GM19238 (cell line): Measurements from ENCODE around the gene TPM3.
A peak's percentile ranks its signal among the peaks of the same experiment; 100 is the strongest.
"Not testable (repeated sequence)": the region's sequence is repeated elsewhere in the genome, so short reads cannot be mapped to it uniquely, and the experiment has no call there.

Source experiments
- DNase-seq: peaks from one replicate; pipeline ENCODE4 v3.0.0; 2011; ENCODE audit warnings: low spot score; ENCODE audit not compliant: insufficient read length

TPM3 gene

GRCh38 chr1:154170547-154171222 is 21.2 kb downstream of the TPM3 start:
- no peak for DNase-seq

- DNase-seq, result no peak
Observed at GRCh38 chr1:154167461-154167860, 24.4 kb downstream of the TPM3 start.

- DNase-seq, result no peak
Observed at GRCh38 chr1:154166207-154166606, 25.7 kb downstream of the TPM3 start.

GRCh38 chr1:154159554-154159953 is 32.3 kb downstream of the TPM3 start:
- no peak for DNase-seq

DNA sequence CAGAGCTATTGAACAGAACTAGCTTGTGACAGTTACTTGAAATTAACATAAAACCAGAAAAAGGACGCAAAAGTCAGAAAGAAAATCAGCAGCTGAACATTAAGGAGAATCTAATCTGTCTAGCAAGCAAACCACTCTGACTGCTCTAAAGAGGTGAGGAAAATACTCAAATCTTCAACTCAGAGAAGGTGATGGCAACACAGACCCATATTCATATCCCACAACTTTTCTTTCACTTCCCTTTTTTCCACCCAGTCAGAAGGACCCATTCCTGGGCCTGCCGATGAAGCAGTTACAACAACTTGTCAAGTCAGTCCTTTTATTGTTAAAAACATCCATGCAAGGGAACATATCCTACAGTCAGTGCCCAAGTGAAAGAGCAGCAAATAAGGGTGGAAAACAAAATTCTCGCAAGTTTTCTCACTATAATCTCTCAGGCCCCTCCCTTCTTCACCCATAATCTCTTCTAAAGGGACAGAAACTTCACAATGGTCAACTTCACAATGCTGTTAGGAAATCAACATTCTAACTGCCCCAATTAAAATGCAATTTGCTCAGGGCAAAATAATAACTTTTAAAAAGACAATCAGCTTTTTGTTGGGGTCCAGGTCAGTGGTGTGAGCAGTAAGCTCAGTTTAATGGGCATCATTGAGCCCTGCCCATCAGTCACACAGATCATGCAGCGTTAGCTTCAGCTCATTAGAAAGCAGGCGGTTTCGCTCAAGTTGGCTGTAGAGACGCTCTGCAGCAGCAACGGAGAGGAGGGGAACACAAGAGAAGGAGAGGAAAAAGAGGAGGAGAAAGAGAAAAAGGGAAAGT is 33.4 kb downstream of the TPM3 start:
- DNase-seq, result no peak

- DNase-seq, result peak; percentile 44
Observed at GRCh38 chr1:154157520-154158306, 34.2 kb downstream of the TPM3 start.

DNA sequence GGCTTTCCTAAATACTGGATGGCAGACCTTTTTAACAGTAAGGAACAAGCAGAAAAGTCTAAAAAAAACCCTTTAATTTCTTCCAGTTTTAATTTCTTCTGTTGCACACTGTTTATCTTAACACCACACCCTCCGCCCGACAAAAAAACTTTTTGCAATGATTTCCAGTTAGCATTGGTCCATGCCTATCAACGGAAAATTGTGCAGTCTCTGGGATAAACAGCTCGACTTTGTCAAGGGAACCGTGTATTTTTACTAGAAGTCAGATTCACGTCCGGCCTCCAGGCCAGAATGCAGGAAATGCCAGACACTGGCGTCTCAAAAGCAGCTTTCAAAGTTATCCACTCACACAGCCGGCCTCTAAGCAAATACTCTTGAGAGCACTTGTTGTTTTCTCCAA is 36.6 kb downstream of the TPM3 start:
- no peak for DNase-seq

DNA sequence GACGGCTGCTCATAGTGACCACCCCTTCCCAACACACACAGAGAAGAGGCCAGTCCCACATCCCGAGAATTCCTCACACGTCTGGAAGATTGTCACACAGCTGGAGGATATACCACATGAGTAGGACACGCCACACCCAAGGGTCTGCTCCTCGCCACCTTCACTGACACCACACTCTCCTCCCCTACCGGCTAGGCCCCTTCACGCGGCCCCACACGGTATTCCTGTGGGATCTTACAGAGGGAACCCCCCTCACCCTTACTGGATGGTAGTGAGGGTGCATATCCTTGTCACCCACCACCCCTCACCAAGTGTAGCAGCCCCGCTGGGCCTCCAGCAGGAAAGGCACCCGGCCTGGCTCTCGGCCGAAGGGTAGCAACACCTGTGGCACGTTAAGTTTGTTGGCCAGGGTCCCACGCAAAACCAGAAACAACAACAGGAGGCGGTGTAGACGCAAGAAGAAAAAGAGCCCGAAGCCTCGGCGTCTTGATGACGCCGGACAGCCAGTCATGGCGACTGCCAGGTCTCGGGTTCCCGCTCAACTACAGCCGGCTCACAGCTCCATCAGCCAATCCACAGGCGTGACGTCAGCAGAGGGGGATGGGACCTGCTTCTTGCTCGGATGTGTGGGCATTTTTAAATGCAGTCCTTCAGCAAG is 37.2 kb downstream of the TPM3 start, which contains the start of gene NUP210L:
TSS of gene NUP210L (minus strand) at position 540 of the 658 bp plus-strand sequence.
- no peak for DNase-seq

GRCh38 chr1:154154053-154154452 is 37.8 kb downstream of the TPM3 start:
- no peak for DNase-seq

DNA sequence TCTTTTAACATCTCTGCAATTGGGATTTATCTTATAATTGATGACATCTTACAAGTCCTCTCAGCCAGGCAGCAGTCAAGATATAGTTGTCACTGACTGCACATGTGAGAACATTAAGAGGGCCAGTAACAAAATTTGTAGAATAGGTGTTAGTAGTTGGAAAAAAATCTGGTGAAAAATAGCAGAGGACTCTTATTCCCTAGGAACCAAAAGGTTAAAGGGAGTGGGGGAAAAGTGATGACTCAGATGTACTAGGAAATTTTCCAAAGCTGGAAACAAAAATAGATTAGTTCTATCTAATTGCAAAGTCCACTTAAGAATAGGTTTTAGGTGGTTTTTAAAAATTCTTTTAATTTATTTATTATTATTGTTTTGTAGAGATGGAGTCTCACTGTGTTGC is 40.6 kb downstream of the TPM3 start:
- no peak for DNase-seq

DNA sequence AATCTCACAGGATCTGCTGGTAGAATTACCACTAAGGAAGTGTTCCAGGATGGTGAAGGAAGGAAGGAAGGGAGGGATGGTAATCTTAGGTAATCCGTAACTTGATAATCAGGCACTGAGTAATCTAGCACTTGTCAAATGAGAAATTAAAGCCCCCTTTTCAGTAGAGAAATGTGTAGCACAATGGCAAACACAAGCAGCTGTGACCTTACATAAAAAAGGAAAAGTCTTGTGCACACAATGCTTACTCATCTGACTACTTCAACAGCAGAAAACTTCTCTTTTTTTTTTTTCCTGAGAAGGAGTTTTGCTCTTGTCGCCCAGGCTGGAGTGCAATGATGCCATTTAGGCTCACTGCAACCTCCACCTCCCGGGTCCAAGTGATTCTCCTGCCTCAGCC is 43.1 kb downstream of the TPM3 start:
- no peak for DNase-seq

DNA sequence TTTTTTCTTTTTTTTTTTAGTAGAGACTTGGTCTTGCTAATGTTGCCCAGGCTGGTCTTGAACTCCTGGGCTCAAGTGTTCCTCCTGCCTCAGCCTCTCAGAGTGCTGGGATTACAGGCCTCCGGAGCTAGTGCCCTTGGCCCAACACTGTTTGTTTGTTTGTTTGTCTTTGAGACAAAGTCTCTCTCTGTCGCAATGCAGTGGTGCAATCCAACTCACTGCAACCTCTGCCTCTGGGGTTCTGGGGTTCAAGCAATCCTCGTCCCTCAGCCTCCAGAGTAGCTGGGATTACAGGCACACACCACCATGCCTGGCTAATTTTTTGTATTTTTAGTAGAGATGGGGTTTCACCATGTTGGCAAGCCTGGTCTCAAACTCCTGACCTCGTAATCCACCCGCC is 44.4 kb downstream of the TPM3 start:
- not testable (repeated sequence) for DNase-seq

DNA sequence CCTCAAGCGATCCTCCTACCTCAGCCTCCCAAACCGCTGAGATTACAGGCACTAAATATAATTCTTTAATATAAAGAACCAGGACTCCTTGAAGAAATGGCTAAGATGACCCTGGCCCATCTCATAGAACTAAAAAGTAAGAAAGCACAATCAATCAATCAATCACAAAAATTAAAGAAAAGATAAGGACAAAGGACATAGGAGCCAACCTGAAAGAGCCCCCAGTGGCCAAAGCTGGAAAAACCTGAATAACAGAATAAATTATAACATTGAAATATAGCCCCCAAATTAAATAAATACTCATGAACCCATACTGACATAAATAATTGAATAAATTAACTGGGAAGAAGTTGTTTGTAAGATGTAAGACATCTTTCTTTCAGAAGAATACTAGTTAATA is 45.9 kb downstream of the TPM3 start:
- no peak for DNase-seq

GRCh38 chr1:154142358-154142757 is 49.5 kb downstream of the TPM3 start:
- DNase-seq, result no peak

DNA sequence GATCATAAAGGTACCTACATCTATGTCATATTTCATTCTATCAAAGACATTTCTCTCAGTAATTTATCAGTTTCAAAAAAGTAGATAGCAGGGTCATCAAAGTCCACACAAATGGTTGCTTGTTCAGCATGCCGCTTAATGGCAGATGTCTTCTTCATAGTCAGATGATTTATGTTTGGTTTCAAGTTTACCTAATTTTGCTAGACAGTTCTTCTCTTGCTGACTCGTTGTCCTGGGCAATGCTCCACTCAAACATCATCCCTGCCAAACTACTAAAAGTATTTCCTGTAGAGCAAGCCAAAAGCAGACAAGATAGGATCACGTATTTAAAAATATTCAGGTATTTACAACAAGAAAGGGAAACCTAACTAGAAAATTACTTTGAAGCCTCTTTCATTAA is 50.7 kb downstream of the TPM3 start:
- DNase-seq, result no peak

- no peak for DNase-seq
Observed at GRCh38 chr1:154137888-154138287, 54.0 kb downstream of the TPM3 start.

DNA sequence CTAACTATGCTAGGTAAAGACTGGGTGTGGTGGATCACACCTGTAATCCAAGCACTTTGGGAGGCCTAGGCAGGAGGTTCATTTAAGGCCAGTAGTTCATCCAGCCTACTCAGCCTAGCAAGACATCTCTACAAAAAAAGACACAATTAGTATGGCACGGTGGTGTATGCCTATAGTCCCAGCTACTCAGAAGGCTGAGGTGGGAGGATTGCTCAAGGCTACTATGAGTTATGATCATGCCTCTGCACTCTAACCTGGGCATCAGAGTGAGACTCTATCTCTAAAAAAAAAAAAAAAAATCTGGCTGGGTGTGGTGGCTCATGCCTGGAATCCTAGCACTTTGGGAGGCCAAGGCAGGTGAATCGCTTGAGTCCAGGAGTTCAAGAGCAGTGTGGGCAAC is 58.6 kb downstream of the TPM3 start:
- no peak for DNase-seq

DNA sequence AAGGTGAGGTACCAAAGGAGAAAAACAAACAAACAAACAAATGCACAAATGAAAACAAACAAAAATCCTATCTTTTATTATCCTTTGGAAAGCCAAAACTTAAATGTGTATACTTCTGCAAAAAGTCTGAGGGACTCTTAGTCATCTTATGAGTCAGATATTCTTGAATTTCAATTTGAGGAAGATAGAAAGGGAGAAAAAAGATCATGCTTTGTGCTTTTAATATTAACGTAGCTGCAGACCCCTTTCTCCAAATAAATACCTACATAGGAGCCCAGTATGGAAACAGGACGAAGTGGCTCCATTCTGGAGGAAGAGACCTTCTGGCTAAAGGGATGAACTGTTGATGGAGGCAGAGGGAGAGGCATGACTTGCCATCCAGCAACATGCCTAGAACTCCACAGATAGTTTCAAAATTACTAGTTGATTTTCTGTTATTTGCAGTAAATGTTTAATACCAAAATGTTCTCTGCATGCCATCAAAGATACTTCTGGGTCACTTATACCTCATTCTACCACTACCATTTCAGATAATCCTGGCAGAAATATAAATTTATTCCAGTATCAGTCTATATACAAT is 62.4 kb downstream of the TPM3 start:
- DNase-seq, result no peak

DNA sequence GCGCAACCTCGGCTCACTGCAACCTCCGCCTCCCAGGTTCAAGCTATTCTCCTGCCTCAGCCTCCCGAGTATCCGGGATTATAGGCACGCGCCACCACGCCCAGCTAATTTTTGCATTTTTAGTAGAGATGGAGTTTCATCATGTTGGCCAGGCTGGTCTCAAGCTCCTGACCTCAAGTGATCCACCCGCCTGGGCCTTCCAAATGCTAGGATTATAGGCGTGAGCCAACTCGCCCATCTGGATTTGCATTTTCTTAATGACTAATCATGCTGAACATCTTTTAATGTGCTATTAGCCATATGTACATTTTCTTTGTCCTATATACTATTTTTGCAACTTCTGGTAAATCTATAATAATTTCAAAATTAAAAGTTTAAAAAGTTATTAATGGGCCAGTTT is 68.7 kb downstream of the TPM3 start:
- not testable (repeated sequence) for DNase-seq

DNA sequence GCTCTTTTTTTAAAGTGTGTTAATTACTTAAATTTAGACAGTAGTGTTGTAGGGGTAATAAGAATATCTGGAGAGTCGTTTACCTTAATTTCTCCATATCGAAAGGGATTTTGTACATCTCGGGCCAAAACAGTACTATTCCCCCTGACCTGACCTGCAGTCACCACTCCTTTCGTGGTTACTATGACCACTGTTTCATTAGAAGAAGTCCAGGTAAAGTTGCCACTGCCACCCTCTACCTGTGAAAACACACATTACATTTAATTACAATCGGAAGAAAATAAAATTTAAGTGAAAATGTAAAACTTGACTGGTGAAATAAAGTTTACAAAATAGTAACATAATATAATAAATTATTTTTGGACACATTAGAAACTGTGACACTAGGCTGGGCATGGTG is 74.3 kb downstream of the TPM3 start:
- no peak for DNase-seq

GRCh38 chr1:154115180-154115579 is 76.7 kb downstream of the TPM3 start:
- DNase-seq, result no peak
